Ishikawa (cell line): ENCODE results near the gene TTC23L.

Experiments used
- CEBPB ChIP-seq: IDR thresholded peaks from 2 replicates; pipeline ENCODE4 v1.6.1; 2012
- CREB1 ChIP-seq: IDR thresholded peaks from 2 replicates; pipeline ENCODE4 v1.6.1; 2012; ENCODE audit warnings: low read depth
- RAD21 ChIP-seq: IDR thresholded peaks from 2 replicates; pipeline ENCODE4 v1.6.1; 2012; ENCODE audit warnings: low read depth
- REST ChIP-seq: IDR thresholded peaks from 2 replicates; pipeline ENCODE4 v1.6.1; 2012; ENCODE audit warnings: low read depth, mild to moderate bottlenecking
- TAF1 ChIP-seq: IDR thresholded peaks from 2 replicates; pipeline ENCODE4 v1.6.1; 2012; ENCODE audit warnings: low read depth, mild to moderate bottlenecking
- YY1 ChIP-seq: IDR thresholded peaks from 2 replicates; pipeline ENCODE4 v1.6.1; 2012; ENCODE audit warnings: low read depth

DNA sequence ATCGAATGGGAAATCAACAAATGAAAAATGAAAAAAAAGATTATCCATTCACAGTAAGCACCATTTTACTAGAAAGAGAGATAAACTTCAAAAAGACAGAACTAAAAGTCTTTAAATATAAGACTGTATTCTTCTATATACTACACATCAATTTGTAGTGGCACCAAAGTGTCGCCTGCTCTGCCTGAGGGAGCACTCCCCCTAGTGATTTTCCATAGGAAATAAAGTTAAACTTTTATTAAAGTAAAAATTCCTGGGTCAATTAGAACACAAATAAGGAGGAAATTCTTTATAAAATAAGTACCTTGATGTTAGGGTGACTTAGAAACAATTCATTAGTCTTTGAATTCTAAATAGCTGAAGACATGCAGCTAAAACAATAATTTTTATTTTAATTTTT lies 66.6 kb downstream of the TTC23L start:
- TF ChIP-seq TAF1 (no peak), CEBPB (no peak), CREB1 (no peak), REST (no peak), YY1 (no peak), RAD21 (peak; percentile 25; the same call in 1 of the 2 replicates)
